CD4-positive, alpha-beta memory T cell (primary cell): ENCODE results near the gene ZFAND4. TPM values are rescaled to one million over a fixed set of nuclear protein-coding genes. Genes with fewer than 3 reads are reported as not detected.
"Not testable (repeated sequence)": the region's sequence is repeated elsewhere in the genome, so short reads cannot be mapped to it uniquely, and the experiment has no call there.

Experiments used
- CTCF ChIA-PET: fragments of 350-600 bp; sonication (Branson Sonifier 250); formaldehyde crosslinking; loops from one replicate; lab custom pipeline; 2021; ENCODE audit warnings: inconsistent platforms; ENCODE audit not compliant: partially characterized antibody; lab: Charles Lee
- POLR2A ChIA-PET: fragments of 350-600 bp; sonication (Branson Sonifier 250); formaldehyde crosslinking; loops from one replicate; lab custom pipeline; 2021; ENCODE audit not compliant: partially characterized antibody; lab: Charles Lee
- DNase-seq, 5 donors: peaks; one replicate each; pipeline versions ENCODE4 v3.0.0 to v3.0.0-alpha.2; 2020 to 2022; ENCODE audit warnings: mixed read lengths in 1 of 5
- H3K27ac ChIP-seq: one replicate; pipeline ENCODE4 v1.7.0; 2013; ENCODE audit warnings: low read depth, low read length
- H3K27me3 ChIP-seq: 2 replicates; pipeline ENCODE4 v1.7.0; 2013; ENCODE audit warnings: mild to moderate bottlenecking, low read length, moderate library complexity; ENCODE audit not compliant: insufficient read depth
- H3K36me3 ChIP-seq: 2 replicates; pipeline ENCODE4 v1.7.0; 2013; ENCODE audit warnings: mild to moderate bottlenecking, low read length, moderate library complexity; ENCODE audit not compliant: insufficient read depth
- H3K4me1 ChIP-seq: 2 replicates; pipeline ENCODE4 v1.7.0; 2013; ENCODE audit warnings: mild to moderate bottlenecking, low read length, moderate library complexity; ENCODE audit not compliant: insufficient read depth
- H3K4me3 ChIP-seq, 2 donors: one replicate each; pipeline ENCODE4 v1.7.0; 2013; ENCODE audit warnings: low read length in 2 of 2, mild to moderate bottlenecking in 1 of 2
- H3K9me3 ChIP-seq, 2 donors: one replicate each; pipeline ENCODE4 v1.7.0; 2013; ENCODE audit warnings: low read length in 2 of 2, control low read depth in 1 of 2; ENCODE audit not compliant: control insufficient read depth in 1 of 2
- H3K27ac Mint-ChIP-seq, 7 donors: one replicate each; pipeline ENCODE4 v1.8.0; 2020 to 2021; ENCODE audit warnings: mixed read lengths in 7 of 7, mild to moderate bottlenecking in 6 of 7, inconsistent platforms in 3 of 7, moderate library complexity in 3 of 7
- H3K27me3 Mint-ChIP-seq, 2 donors: one replicate each; pipeline ENCODE4 v1.8.0; 2020 to 2021; ENCODE audit warnings: mixed read lengths in 2 of 2
- H3K36me3 Mint-ChIP-seq, 2 donors: one replicate each; pipeline ENCODE4 v1.8.0; 2020 to 2021; ENCODE audit warnings: mixed read lengths in 2 of 2, inconsistent platforms in 1 of 2, mild to moderate bottlenecking in 1 of 2
- H3K4me1 Mint-ChIP-seq, 4 donors: one replicate each; pipeline ENCODE4 v1.8.0; 2020 to 2021; ENCODE audit warnings: mixed read lengths in 4 of 4, mild to moderate bottlenecking in 1 of 4
- H3K4me3 Mint-ChIP-seq, 8 donors: one replicate each; pipeline ENCODE4 v1.8.0; 2020 to 2021; ENCODE audit warnings: mixed read lengths in 8 of 8, mild to moderate bottlenecking in 7 of 8, moderate library complexity in 6 of 8, inconsistent platforms in 3 of 8
- H3K9me3 Mint-ChIP-seq, 8 donors: one replicate each; pipeline ENCODE4 v1.8.0; 2020 to 2021; ENCODE audit warnings: mixed read lengths in 8 of 8, mild to moderate bottlenecking in 5 of 8, inconsistent platforms in 3 of 8, moderate library complexity in 1 of 8
- intact Hi-C: fragments of 100-400 bp; cut with micrococcal nuclease; formaldehyde crosslinking; loops from one replicate; pipeline ENCODE4 v1.15.1; 2023
- polyA plus RNA-seq, 2 donors: library from polyadenylated mRNA; unstranded; fragments of 300-500 nt; fragmentation: Illumina TruSeq; gene quantifications; one replicate each; pipeline ENCODE4 v1.2.3, GENCODE V29; 2021
- total RNA-seq, 2 experiments: library from RNA; stranded (reverse); gene quantifications; one replicate each; pipeline ENCODE4 v1.2.3, GENCODE V29; 2021

ZFAND4 gene
- total and polyA plus RNA-seq, 4 experiments from 2014 or later, result 17.9 to 28.1 (median 24.6) TPM

DNA sequence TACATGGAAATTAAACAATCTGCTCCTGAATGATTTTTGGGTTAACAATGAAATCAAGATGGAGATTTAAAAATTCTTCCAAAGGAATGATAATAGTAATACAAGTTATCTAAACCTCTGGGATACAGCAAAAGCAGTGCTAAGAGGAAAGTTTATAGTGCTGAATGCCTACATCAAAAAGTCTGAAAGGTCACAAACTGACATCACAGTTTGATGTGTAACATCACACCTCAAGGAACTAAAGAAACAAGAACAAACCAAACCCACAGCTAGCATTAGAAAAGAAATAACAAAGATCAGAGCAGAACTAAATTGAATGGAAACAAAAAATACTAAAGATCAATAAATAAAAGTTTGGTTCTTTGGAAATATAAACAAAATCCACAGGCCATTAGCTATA lies 17.4 kb downstream of the ZFAND4 start:
- intact Hi-C loops, result no loop called here
- DNase-seq, result no peak

GRCh38 chr10:45654753-45655141 lies 17.8 kb downstream of the ZFAND4 start:
- peaks cover 16% of the 10 kb centered on the region for H3K36me3 ChIP-seq
- H3K27me3 ChIP-seq, H3K4me3 Mint-ChIP-seq, intact Hi-C loops, H3K9me3 Mint-ChIP-seq, H3K9me3 ChIP-seq, H3K27ac ChIP-seq, H3K4me3 ChIP-seq, H3K27me3 Mint-ChIP-seq, DNase-seq, CTCF ChIA-PET, H3K4me1 ChIP-seq, POLR2A ChIA-PET: not testable (repeated sequence)
- H3K27ac Mint-ChIP-seq, result peak overlapping the region in 1 of 7 donors; percentile 15
- peaks cover 29 to 49% (median 41%) of the 10 kb centered on the region in 4 donors for H3K4me1 Mint-ChIP-seq
- H3K36me3 Mint-ChIP-seq, result peaks cover 63 to 64% of the 10 kb centered on the region in 2 donors

More for the DNA sequence above, 17.4 kb downstream of the ZFAND4 start:
- Histone ChIP-seq H3K4me3 (no peak overlapping the region), H3K27ac (no peak overlapping the region), H3K27me3 (no peaks in the 10 kb centered on the region), H3K36me3 (peaks cover 16% of the 10 kb centered on the region), H3K9me3 (no peaks in the 10 kb centered on the region), H3K4me1 (peaks cover 4% of the 10 kb centered on the region)
- Mint-ChIP-seq H3K4me3 (peak overlapping the region in 1 of 8 donors; percentile 12), H3K27ac (peak overlapping the region in 2 of 7 donors; percentile 7 to 38), H3K9me3 (peaks cover 2 to 14% (median 8%) of the 10 kb centered on the region in 8 donors), H3K36me3 (peaks cover 64 to 65% of the 10 kb centered on the region in 2 donors), H3K4me1 (peaks cover 29 to 49% (median 42%) of the 10 kb centered on the region in 4 donors), H3K27me3 (no peaks in the 10 kb centered on the region)
- POLR2A ChIA-PET, result no interaction called here
- CTCF ChIA-PET, result no interaction called here

DNA sequence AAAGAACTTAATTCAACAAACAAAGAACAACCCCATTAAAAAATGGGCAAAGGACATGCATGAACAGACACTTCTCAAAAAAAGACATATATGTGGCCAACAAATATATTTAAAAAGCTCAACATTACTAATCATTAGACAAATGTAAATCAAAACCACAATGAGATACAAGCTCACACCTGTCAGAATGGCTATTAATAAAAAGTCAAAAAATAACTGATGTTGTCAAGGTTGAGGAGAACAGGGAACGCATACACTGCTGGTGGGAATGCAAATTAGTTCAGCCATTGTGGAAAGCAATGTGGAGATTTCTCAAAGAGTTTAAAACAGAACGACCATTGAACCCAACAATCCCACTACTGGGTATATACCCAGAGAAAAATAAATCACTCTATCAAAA lies 19.1 kb downstream of the ZFAND4 start:
- Mint-ChIP-seq H3K27ac (no peak overlapping the region), H3K9me3 (peaks cover 0 to 4% (median 0%) of the 10 kb centered on the region in 8 donors), H3K36me3 (peaks cover 52 to 60% of the 10 kb centered on the region in 2 donors), H3K27me3 (no peaks in the 10 kb centered on the region), H3K4me3 (no peak overlapping the region), H3K4me1 (peaks cover 24 to 40% (median 36%) of the 10 kb centered on the region in 4 donors)
- Histone ChIP-seq H3K4me3 (no peak overlapping the region), H3K9me3 (no peaks in the 10 kb centered on the region), H3K4me1 (peaks cover 4% of the 10 kb centered on the region), H3K36me3 (peaks cover 16% of the 10 kb centered on the region), H3K27ac (no peak overlapping the region), H3K27me3 (no peaks in the 10 kb centered on the region)
- POLR2A ChIA-PET, result no interaction called here
- intact Hi-C loops, result no loop called here
- CTCF ChIA-PET, result no interaction called here
- no peak for DNase-seq

- CTCF ChIA-PET, result no interaction called here
- POLR2A ChIA-PET, result no interaction called here
- intact Hi-C loops, result no loop called here
- Mint-ChIP-seq H3K27me3 (no peaks in the 10 kb centered on the region), H3K9me3 (no peaks in the 10 kb centered on the region), H3K4me1 (peaks cover 20 to 33% (median 29%) of the 10 kb centered on the region in 4 donors), H3K36me3 (peaks cover 53 to 61% of the 10 kb centered on the region in 2 donors), H3K4me3 (no peak overlapping the region), H3K27ac (no peak overlapping the region)
- Histone ChIP-seq H3K9me3 (no peaks in the 10 kb centered on the region), H3K27me3 (no peaks in the 10 kb centered on the region), H3K4me1 (peaks cover 4% of the 10 kb centered on the region), H3K36me3 (peaks cover 16% of the 10 kb centered on the region), H3K27ac (no peak overlapping the region), H3K4me3 (no peak overlapping the region)
- DNase-seq, result no peak
Observed at GRCh38 chr10:45652511-45652910, 20.1 kb downstream of the ZFAND4 start.

DNA sequence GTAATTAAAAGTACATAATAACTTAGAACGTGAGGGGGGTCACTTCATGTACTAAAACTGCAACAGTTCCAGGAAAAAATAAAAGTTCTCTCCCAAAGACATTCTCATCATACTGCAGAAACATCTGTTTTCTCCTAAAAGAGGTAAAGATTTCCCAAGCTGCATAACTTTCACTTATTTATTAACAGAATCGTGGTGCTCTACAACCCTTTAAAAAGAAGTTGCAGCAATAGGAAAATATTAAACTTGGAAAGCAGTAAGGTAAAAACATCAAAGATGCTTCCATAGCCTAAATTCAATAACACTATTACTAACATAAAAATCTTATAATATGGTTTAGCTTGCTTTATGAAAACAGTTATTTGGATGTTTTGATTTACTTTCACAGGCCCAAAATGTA lies 23.3 kb downstream of the ZFAND4 start:
- H3K4me3 ChIP-seq, result no peak overlapping the region
- no peak overlapping the region for H3K27ac ChIP-seq
- ChIA-PET CTCF (no interaction called here), POLR2A (no interaction called here)
- intact Hi-C loops, result no loop called here
- Mint-ChIP-seq H3K27me3 (no peaks in the 10 kb centered on the region), H3K9me3 (no peaks in the 10 kb centered on the region), H3K4me3 (no peak overlapping the region), H3K36me3 (peaks cover 50 to 64% of the 10 kb centered on the region in 2 donors), H3K4me1 (peaks cover 8 to 20% (median 12%) of the 10 kb centered on the region in 4 donors), H3K27ac (no peak overlapping the region)
- peaks cover 4% of the 10 kb centered on the region for H3K4me1 ChIP-seq
- peaks cover 13% of the 10 kb centered on the region for H3K36me3 ChIP-seq
- no peak for DNase-seq
- H3K27me3 ChIP-seq, result no peaks in the 10 kb centered on the region
- no peaks in the 10 kb centered on the region for H3K9me3 ChIP-seq

DNA sequence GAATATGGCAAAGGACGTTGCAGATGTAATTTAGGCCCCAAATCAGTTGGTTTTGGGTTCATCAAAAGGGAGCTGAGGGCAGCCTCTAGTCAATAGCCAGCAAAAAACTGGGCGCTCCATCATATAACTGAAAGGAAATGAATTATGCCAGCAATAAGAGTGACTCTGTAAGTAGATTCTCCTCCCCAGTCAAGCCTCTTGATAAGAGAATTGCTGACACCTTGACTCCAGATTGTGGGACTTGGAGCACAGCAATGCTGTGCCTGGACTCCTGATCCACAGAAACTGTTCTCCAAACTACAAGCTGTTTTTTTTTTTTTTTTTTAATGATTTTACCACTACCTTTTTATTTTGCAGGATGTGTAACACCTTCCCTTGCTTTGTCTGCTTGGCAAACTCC lies 25.5 kb downstream of the ZFAND4 start:
- no peaks in the 10 kb centered on the region for H3K27me3 Mint-ChIP-seq
- no peak for DNase-seq
- ChIA-PET CTCF (no interaction called here), POLR2A (no interaction called here)
- intact Hi-C loops, result no loop called here
- H3K27ac ChIP-seq, result no peak overlapping the region
- peaks cover 40 to 52% of the 10 kb centered on the region in 2 donors for H3K36me3 Mint-ChIP-seq
- H3K4me3 Mint-ChIP-seq, result no peak overlapping the region
- H3K27ac Mint-ChIP-seq, result peak overlapping the region in 1 of 7 donors; percentile 3
- no peaks in the 10 kb centered on the region for H3K9me3 Mint-ChIP-seq
- H3K27me3 ChIP-seq, result no peaks in the 10 kb centered on the region
- no peaks in the 10 kb centered on the region for H3K9me3 ChIP-seq
- no peaks in the 10 kb centered on the region for H3K4me1 ChIP-seq
- peaks cover 6% of the 10 kb centered on the region for H3K36me3 ChIP-seq
- no peak overlapping the region for H3K4me3 ChIP-seq
- H3K4me1 Mint-ChIP-seq, result peaks cover 0 to 12% (median 0%) of the 10 kb centered on the region in 4 donors

GRCh38 chr10:45646384-45647050 lies 26.1 kb downstream of the ZFAND4 start:
- no peak overlapping the region for H3K4me3 ChIP-seq
- H3K27me3 ChIP-seq, result no peaks in the 10 kb centered on the region
- peaks cover 44 to 56% of the 10 kb centered on the region in 2 donors for H3K36me3 Mint-ChIP-seq
- no peak overlapping the region for H3K4me3 Mint-ChIP-seq
- peaks cover 6% of the 10 kb centered on the region for H3K36me3 ChIP-seq
- H3K27me3 Mint-ChIP-seq, result no peaks in the 10 kb centered on the region
- POLR2A ChIA-PET, result no interaction called here
- H3K27ac ChIP-seq, result no peak overlapping the region
- intact Hi-C loops, result no loop called here
- H3K9me3 Mint-ChIP-seq, result no peaks in the 10 kb centered on the region
- H3K27ac Mint-ChIP-seq, result peak overlapping the region in 1 of 7 donors; percentile 58
- DNase-seq, result no peak
- no peaks in the 10 kb centered on the region for H3K9me3 ChIP-seq
- peaks cover 0 to 14% (median 0%) of the 10 kb centered on the region in 4 donors for H3K4me1 Mint-ChIP-seq
- CTCF ChIA-PET, result no interaction called here
- H3K4me1 ChIP-seq, result no peaks in the 10 kb centered on the region
